Measurements from ENCODE around the gene TRIM33. TPM values are rescaled to one million over a fixed set of nuclear protein-coding genes. Genes with fewer than 3 reads are reported as not detected.

Gene TRIM33
- total and polyA plus RNA-seq, 2 of the 13 experiments (the other 11 are each of a cell fraction or from before 2014, with no cell fraction given): 35.5 to 42.2 TPM

- TF ChIP-seq, protein P1, sequence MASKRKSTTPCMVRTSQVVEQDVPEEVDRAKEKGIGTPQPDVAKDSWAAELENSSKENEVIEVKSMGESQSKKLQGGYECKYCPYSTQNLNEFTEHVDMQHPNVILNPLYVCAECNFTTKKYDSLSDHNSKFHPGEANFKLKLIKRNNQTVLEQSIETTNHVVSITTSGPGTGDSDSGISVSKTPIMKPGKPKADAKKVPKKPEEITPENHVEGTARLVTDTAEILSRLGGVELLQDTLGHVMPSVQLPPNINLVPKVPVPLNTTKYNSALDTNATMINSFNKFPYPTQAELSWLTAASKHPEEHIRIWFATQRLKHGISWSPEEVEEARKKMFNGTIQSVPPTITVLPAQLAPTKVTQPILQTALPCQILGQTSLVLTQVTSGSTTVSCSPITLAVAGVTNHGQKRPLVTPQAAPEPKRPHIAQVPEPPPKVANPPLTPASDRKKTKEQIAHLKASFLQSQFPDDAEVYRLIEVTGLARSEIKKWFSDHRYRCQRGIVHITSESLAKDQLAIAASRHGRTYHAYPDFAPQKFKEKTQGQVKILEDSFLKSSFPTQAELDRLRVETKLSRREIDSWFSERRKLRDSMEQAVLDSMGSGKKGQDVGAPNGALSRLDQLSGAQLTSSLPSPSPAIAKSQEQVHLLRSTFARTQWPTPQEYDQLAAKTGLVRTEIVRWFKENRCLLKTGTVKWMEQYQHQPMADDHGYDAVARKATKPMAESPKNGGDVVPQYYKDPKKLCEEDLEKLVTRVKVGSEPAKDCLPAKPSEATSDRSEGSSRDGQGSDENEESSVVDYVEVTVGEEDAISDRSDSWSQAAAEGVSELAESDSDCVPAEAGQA (IDR thresholded peaks at IDR 0.05; ENCODE audit: low read depth): no peak
- TF ChIP-seq, protein P1 (CRISPR knock-in tag; IDR thresholded peaks at IDR 0.05; ENCODE audit: borderline replicate concordance): no peak
- TF ChIP-seq, protein P2, sequence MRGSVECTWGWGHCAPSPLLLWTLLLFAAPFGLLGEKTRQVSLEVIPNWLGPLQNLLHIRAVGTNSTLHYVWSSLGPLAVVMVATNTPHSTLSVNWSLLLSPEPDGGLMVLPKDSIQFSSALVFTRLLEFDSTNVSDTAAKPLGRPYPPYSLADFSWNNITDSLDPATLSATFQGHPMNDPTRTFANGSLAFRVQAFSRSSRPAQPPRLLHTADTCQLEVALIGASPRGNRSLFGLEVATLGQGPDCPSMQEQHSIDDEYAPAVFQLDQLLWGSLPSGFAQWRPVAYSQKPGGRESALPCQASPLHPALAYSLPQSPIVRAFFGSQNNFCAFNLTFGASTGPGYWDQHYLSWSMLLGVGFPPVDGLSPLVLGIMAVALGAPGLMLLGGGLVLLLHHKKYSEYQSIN (CRISPR knock-in tag; IDR thresholded peaks at IDR 0.05; ENCODE audit: borderline replicate concordance): no peak
- TF ChIP-seq CAMTA2 (CRISPR knock-in tag; IDR thresholded peaks at IDR 0.05; ENCODE audit: borderline replicate concordance) (no peak), PITX1 (CRISPR knock-in tag; IDR thresholded peaks at IDR 0.05) (peak; percentile 77), PRDM4 (CRISPR knock-in tag; IDR thresholded peaks at IDR 0.05; ENCODE audit: borderline replicate concordance) (no peak), ATF7 (IDR thresholded peaks at IDR 0.05) (peak; percentile 30; the same call in 1 of the 2 replicates), ATF7 (CRISPR knock-in tag; IDR thresholded peaks at IDR 0.05) (no peak; the same call in 1 of the 2 replicates), ELF4 (CRISPR knock-in tag; IDR thresholded peaks at IDR 0.05; ENCODE audit: borderline replicate concordance) (peak; percentile 76), ZNF414 (CRISPR knock-in tag; IDR thresholded peaks at IDR 0.05) (peak; percentile 57; the same call in 1 of the 2 replicates), KDM5A (IDR thresholded peaks at IDR 0.05; ENCODE audit: borderline replicate concordance, low read length) (no peak), DMAP1 (CRISPR knock-in tag; IDR thresholded peaks at IDR 0.05) (peak; percentile 37; the same call in 1 of the 2 replicates)
- TF ChIP-seq, protein P3, sequence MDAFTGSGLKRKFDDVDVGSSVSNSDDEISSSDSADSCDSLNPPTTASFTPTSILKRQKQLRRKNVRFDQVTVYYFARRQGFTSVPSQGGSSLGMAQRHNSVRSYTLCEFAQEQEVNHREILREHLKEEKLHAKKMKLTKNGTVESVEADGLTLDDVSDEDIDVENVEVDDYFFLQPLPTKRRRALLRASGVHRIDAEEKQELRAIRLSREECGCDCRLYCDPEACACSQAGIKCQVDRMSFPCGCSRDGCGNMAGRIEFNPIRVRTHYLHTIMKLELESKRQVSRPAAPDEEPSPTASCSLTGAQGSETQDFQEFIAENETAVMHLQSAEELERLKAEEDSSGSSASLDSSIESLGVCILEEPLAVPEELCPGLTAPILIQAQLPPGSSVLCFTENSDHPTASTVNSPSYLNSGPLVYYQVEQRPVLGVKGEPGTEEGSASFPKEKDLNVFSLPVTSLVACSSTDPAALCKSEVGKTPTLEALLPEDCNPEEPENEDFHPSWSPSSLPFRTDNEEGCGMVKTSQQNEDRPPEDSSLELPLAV (CRISPR knock-in tag; conservative IDR thresholded peaks at IDR 0.05; ENCODE audit: low read depth): no peak
- TF ChIP-seq, protein P4, sequence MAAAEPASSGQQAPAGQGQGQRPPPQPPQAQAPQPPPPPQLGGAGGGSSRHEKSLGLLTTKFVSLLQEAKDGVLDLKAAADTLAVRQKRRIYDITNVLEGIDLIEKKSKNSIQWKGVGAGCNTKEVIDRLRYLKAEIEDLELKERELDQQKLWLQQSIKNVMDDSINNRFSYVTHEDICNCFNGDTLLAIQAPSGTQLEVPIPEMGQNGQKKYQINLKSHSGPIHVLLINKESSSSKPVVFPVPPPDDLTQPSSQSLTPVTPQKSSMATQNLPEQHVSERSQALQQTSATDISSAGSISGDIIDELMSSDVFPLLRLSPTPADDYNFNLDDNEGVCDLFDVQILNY (CRISPR knock-in tag; conservative IDR thresholded peaks at IDR 0.05): no peak
- TF ChIP-seq, protein P5, sequence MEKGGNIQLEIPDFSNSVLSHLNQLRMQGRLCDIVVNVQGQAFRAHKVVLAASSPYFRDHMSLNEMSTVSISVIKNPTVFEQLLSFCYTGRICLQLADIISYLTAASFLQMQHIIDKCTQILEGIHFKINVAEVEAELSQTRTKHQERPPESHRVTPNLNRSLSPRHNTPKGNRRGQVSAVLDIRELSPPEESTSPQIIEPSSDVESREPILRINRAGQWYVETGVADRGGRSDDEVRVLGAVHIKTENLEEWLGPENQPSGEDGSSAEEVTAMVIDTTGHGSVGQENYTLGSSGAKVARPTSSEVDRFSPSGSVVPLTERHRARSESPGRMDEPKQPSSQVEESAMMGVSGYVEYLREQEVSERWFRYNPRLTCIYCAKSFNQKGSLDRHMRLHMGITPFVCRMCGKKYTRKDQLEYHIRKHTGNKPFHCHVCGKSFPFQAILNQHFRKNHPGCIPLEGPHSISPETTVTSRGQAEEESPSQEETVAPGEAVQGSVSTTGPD (CRISPR knock-in tag; IDR thresholded peaks at IDR 0.05): no peak
Observed at GRCh38 chr1:114467491-114467890, 43.5 kb downstream of the TRIM33 start (continued).
